DOHH2 (cell line): ENCODE measurements around the gene PPP1R14B.

Experiments
- H3F3A ChIP-seq: fragments of 200-600 bp; sonication (generic), shearing (Covaris generic); 2 replicates; pipeline ENCODE4 v1.6.0; 2016; ENCODE audit warnings: antibody characterized with exemption, mild to moderate bottlenecking; ENCODE audit not compliant: control insufficient read depth, insufficient read depth
- H3K27ac ChIP-seq: fragments of 200-600 bp; sonication (generic); 2 replicates; pipeline ENCODE4 v1.5.1; 2014; ENCODE audit warnings: low read depth, mild to moderate bottlenecking, low read length, moderate library complexity
- H3K27me3 ChIP-seq: fragments of 200-600 bp; sonication (generic); 2 replicates; pipeline ENCODE4 v1.6.1; 2014; ENCODE audit warnings: mild to moderate bottlenecking, low read length, mixed read lengths; ENCODE audit not compliant: control insufficient read depth
- H3K36me3 ChIP-seq: fragments of 200-600 bp; sonication (generic); 2 replicates; pipeline ENCODE4 v1.6.1; 2014; ENCODE audit warnings: mild to moderate bottlenecking, low read length, moderate library complexity, mixed read lengths; ENCODE audit not compliant: control insufficient read depth
- H3K4me1 ChIP-seq: fragments of 200-600 bp; sonication (generic); 2 replicates; pipeline ENCODE4 v1.6.1; 2014; ENCODE audit warnings: mild to moderate bottlenecking, low read length, mixed read lengths; ENCODE audit not compliant: control insufficient read depth
- H3K4me2 ChIP-seq: fragments of 200-600 bp; sonication (generic); 2 replicates; pipeline ENCODE4 v1.6.0; 2014; ENCODE audit warnings: mild to moderate bottlenecking, low read length, moderate library complexity
- H3K4me3 ChIP-seq: fragments of 200-600 bp; sonication (generic); 2 replicates; pipeline ENCODE4 v1.5.1; 2014; ENCODE audit warnings: mild to moderate bottlenecking, low read length, mixed read lengths
- H3K79me2 ChIP-seq: fragments of 200-600 bp; sonication (generic); 2 replicates; pipeline ENCODE4 v1.6.1; 2014; ENCODE audit warnings: mild to moderate bottlenecking, low read length, mixed read lengths; ENCODE audit not compliant: control insufficient read depth
- H3K9me2 ChIP-seq: fragments of 200-600 bp; sonication (generic); replicated peaks from 2 replicates; pipeline ENCODE4 v1.6.1; 2014; ENCODE audit warnings: mild to moderate bottlenecking, low read length, mixed read lengths; ENCODE audit not compliant: control insufficient read depth
- H3K9me3 ChIP-seq: fragments of 200-600 bp; sonication (generic); 2 replicates; pipeline ENCODE4 v1.6.1; 2014; ENCODE audit warnings: antibody characterized with exemption, low read length, mixed read lengths; ENCODE audit not compliant: control insufficient read depth, insufficient read depth
- H4K20me1 ChIP-seq: fragments of 200-600 bp; sonication (generic); 2 replicates; pipeline ENCODE4 v1.6.0; 2014; ENCODE audit warnings: low read depth, mild to moderate bottlenecking, antibody characterized with exemption, low read length, moderate library complexity; ENCODE audit not compliant: control insufficient read depth, insufficient read depth
- CTCF ChIP-seq: fragments of 200-600 bp; sonication (generic); IDR thresholded peaks from one replicate; pipeline ENCODE4 v1.5.1; 2014; ENCODE audit warnings: antibody characterized with exemption, mild to moderate bottlenecking, low read depth, low read length; ENCODE audit not compliant: poor library complexity, severe bottlenecking
- EZH2phosphoT487 ChIP-seq: fragments of 200-600 bp; sonication (generic); IDR thresholded peaks from 2 replicates; pipeline ENCODE4 v1.6.1; 2017; ENCODE audit warnings: borderline replicate concordance, mild to moderate bottlenecking, antibody characterized with exemption, low read length, moderate library complexity, mixed read lengths

The PPP1R14B gene

GRCh38 chr11:64285885-64286800 is 39.4 kb upstream of the PPP1R14B start:
- TF ChIP-seq CTCF = peak; percentile 41
- TF ChIP-seq EZH2phosphoT487 = no peak
- H3K4me2 ChIP-seq = peak overlapping the region; percentile 82
- H3K79me2 ChIP-seq = peaks cover 12% of the 10 kb centered on the region
- peaks cover 2% of the 10 kb centered on the region; the same call in 1 of the 2 replicates for H3F3A ChIP-seq
- H3K9me2 ChIP-seq = no peaks in the 10 kb centered on the region
- H3K4me3 ChIP-seq = peak overlapping the region; percentile 76
- H3K4me1 ChIP-seq = peaks cover 19% of the 10 kb centered on the region
- no peak overlapping the region for H3K27ac ChIP-seq
- H3K27me3 ChIP-seq = peaks cover 5% of the 10 kb centered on the region
- no peaks in the 10 kb centered on the region for H3K36me3 ChIP-seq
- H4K20me1 ChIP-seq = no peaks in the 10 kb centered on the region
- H3K9me3 ChIP-seq = no peaks in the 10 kb centered on the region

- Histone ChIP-seq H3K9me3 (no peaks in the 10 kb centered on the region), H3K36me3 (no peaks in the 10 kb centered on the region), H4K20me1 (no peaks in the 10 kb centered on the region), H3K27ac (peak within 1 kb of the TSS; percentile 82), H3K27me3 (no peaks in the 10 kb centered on the region), H3F3A (peaks cover 2% of the 10 kb centered on the region; the same call in 1 of the 2 replicates), H3K4me1 (peaks cover 19% of the 10 kb centered on the region), H3K4me2 (peak within 1 kb of the TSS; percentile 82), H3K9me2 (no peaks in the 10 kb centered on the region), H3K4me3 (peak within 1 kb of the TSS; percentile 76), H3K79me2 (peaks cover 12% of the 10 kb centered on the region)
- TF ChIP-seq CTCF = no peak
- TF ChIP-seq EZH2phosphoT487 = no peak
Observed at GRCh38 chr11:64284962-64285884, 38.5 kb upstream of the PPP1R14B start, which contains the start of gene GPR137. TSS of gene GPR137 (plus strand) at chr11:64285848. CDS start at chr11:64286525, 677 bp downstream.

- Histone ChIP-seq H3F3A (peaks cover 2% of the 10 kb centered on the region; the same call in 1 of the 2 replicates), H3K9me3 (no peaks in the 10 kb centered on the region), H3K79me2 (peaks cover 12% of the 10 kb centered on the region), H3K4me2 (peak within 1 kb of the TSS; percentile 82), H3K9me2 (no peaks in the 10 kb centered on the region), H3K27ac (peak within 1 kb of the TSS; percentile 82), H3K4me1 (peaks cover 19% of the 10 kb centered on the region), H3K4me3 (peak within 1 kb of the TSS; percentile 76), H3K27me3 (no peaks in the 10 kb centered on the region), H3K36me3 (no peaks in the 10 kb centered on the region), H4K20me1 (no peaks in the 10 kb centered on the region)
- TF ChIP-seq CTCF (no peak), EZH2phosphoT487 (no peak)
Observed at GRCh38 chr11:64284048-64284961, 37.6 kb upstream of the PPP1R14B start, which contains the start of gene BAD. TSS of gene BAD (minus strand) at chr11:64284665. CDS start at chr11:64284368, 297 bp downstream.
